ENCODE data around the gene SEL1L3.

SEL1L3 gene

GRCh38 chr4:25845841-25846653, 16.7 kb downstream of the SEL1L3 start:
- no peak for DNase-seq

GRCh38 chr4:25844961-25845712, 17.7 kb downstream of the SEL1L3 start:
- DNase-seq = no peak

GRCh38 chr4:25843340-25844097, 19.3 kb downstream of the SEL1L3 start:
- DNase-seq = no peak

GRCh38 chr4:25842229-25842845, 20.5 kb downstream of the SEL1L3 start:
- no peak for DNase-seq

GRCh38 chr4:25839687-25840086, 23.1 kb downstream of the SEL1L3 start:
- DNase-seq = no peak

- DNase-seq = no peak
These were observed 23.6 kb downstream of the SEL1L3 start for GRCh38 chr4:25839233-25839632.

GRCh38 chr4:25838526-25838925, 24.3 kb downstream of the SEL1L3 start:
- no peak for DNase-seq

GRCh38 chr4:25837107-25837506, 25.7 kb downstream of the SEL1L3 start:
- DNase-seq = no peak

GRCh38 chr4:25835384-25835783, 27.4 kb downstream of the SEL1L3 start:
- no peak for DNase-seq

GRCh38 chr4:25834411-25835107, 28.2 kb downstream of the SEL1L3 start:
- DNase-seq = no peak

- DNase-seq = no peak
These were observed 32.2 kb downstream of the SEL1L3 start for GRCh38 chr4:25830548-25830947.

- DNase-seq = no peak
These were observed 34.9 kb downstream of the SEL1L3 start for GRCh38 chr4:25827897-25828296.

GRCh38 chr4:25827373-25827772, 35.4 kb downstream of the SEL1L3 start:
- DNase-seq = no peak

- no peak for DNase-seq
These were observed 36.6 kb downstream of the SEL1L3 start for GRCh38 chr4:25826074-25826752.

GRCh38 chr4:25823632-25824031, 39.2 kb downstream of the SEL1L3 start:
- DNase-seq = no peak

GRCh38 chr4:25821899-25822298, 40.9 kb downstream of the SEL1L3 start:
- DNase-seq = no peak

- no peak for DNase-seq
These were observed 41.5 kb downstream of the SEL1L3 start for GRCh38 chr4:25821267-25821666.

GRCh38 chr4:25818876-25819275, 43.9 kb downstream of the SEL1L3 start:
- no peak for DNase-seq

- DNase-seq = peak; percentile 69
These were observed 44.4 kb downstream of the SEL1L3 start for GRCh38 chr4:25818371-25818871.

- DNase-seq = no peak
These were observed 45.6 kb downstream of the SEL1L3 start for GRCh38 chr4:25817059-25817681.

GRCh38 chr4:25816591-25817058, 46.2 kb downstream of the SEL1L3 start:
- DNase-seq = no peak
